Activated CD4-positive, alpha-beta memory T cell treated with anti-CD3 and anti-CD28 coated beads for 36 hours (primary cell): Measurements from ENCODE around the gene CYBB. TPM values are rescaled to one million over a fixed set of nuclear protein-coding genes. Genes with fewer than 3 reads are reported as not detected.
"Not testable (repeated sequence)": the region's sequence is repeated elsewhere in the genome, so short reads cannot be mapped to it uniquely, and the experiment has no call there.

Experiments used
- CTCF ChIA-PET: fragments of 350-600 bp; sonication (Branson Sonifier 250); formaldehyde crosslinking; loops from one replicate; lab custom pipeline; 2021; ENCODE audit warnings: antibody characterized with exemption, inconsistent platforms; lab: Charles Lee
- POLR2A ChIA-PET: fragments of 350-600 bp; sonication (Branson Sonifier 250); formaldehyde crosslinking; loops from one replicate; lab custom pipeline; 2021; ENCODE audit warnings: antibody characterized with exemption; lab: Charles Lee
- DNase-seq: peaks from one replicate; pipeline ENCODE4 v3.0.0-alpha.2; 2020
- H3K27ac Mint-ChIP-seq: one replicate; pipeline ENCODE4 v1.8.0; 2021; ENCODE audit warnings: mixed read lengths
- H3K27me3 Mint-ChIP-seq: one replicate; pipeline ENCODE4 v1.8.0; 2021; ENCODE audit warnings: mixed read lengths
- H3K36me3 Mint-ChIP-seq: one replicate; pipeline ENCODE4 v1.8.0; 2021; ENCODE audit warnings: mixed read lengths
- H3K4me1 Mint-ChIP-seq: one replicate; pipeline ENCODE4 v1.8.0; 2021; ENCODE audit warnings: low read depth, mixed read lengths
- H3K4me3 Mint-ChIP-seq: one replicate; pipeline ENCODE4 v1.8.0; 2021; ENCODE audit warnings: mild to moderate bottlenecking, mixed read lengths
- H3K9me3 Mint-ChIP-seq: one replicate; pipeline ENCODE4 v1.8.0; 2021; ENCODE audit warnings: mixed read lengths
- intact Hi-C: fragments of 100-400 bp; cut with micrococcal nuclease; formaldehyde crosslinking; loops from one replicate; pipeline ENCODE4 v1.15.1; 2023
- total RNA-seq, 2 experiments: library from RNA; stranded (reverse); gene quantifications; one replicate each; pipeline ENCODE4 v1.2.3, GENCODE V29; 2021

The CYBB gene
- total RNA-seq, 2 experiments from 2014 or later: not detected

- POLR2A ChIA-PET: no interaction called here
- no peak overlapping the region for H3K27ac Mint-ChIP-seq
- intact Hi-C loops: no loop called here
- no peak overlapping the region for H3K4me3 Mint-ChIP-seq
- no peaks in the 10 kb centered on the region for H3K27me3 Mint-ChIP-seq
- H3K36me3 Mint-ChIP-seq: no peaks in the 10 kb centered on the region
- peaks cover 10% of the 10 kb centered on the region for H3K4me1 Mint-ChIP-seq
- CTCF ChIA-PET: no interaction called here
- DNase-seq: no peak
- no peaks in the 10 kb centered on the region for H3K9me3 Mint-ChIP-seq
These were observed 19.9 kb upstream of the CYBB start for GRCh38 chrX:37759878-37760418.

DNA sequence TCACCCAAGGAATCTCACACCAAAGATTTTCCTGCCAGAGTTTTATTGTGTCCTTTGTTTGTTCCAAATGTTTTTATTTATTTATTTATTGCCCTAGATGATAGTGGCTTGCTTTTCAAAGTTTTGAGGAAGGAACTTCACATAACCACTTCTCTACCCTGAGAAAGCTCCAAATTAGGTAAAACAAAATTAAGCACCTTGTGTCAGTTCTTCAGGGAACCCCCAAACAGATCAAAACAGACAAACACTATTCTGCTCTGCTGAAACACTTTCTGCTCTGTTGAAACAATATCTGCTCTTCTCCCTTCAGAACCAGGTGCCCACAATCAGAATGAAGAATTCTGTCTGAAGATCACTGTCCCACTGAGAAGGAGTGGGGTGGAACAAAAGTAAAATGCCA, 16.5 kb upstream of the CYBB start:
- ChIA-PET POLR2A (no interaction called here), CTCF (interaction anchor here (1.2 kb wide), 1 partner anchor 17 kb away, joined by 5 read pairs; no protein-coding TSS in a partner anchor)
- H3K36me3 Mint-ChIP-seq: no peaks in the 10 kb centered on the region
- no peak overlapping the region for H3K27ac Mint-ChIP-seq
- intact Hi-C loops: no loop called here
- no peak for DNase-seq
- no peaks in the 10 kb centered on the region for H3K27me3 Mint-ChIP-seq
- H3K9me3 Mint-ChIP-seq: no peaks in the 10 kb centered on the region
- H3K4me3 Mint-ChIP-seq: no peak overlapping the region
- H3K4me1 Mint-ChIP-seq: peaks cover 8% of the 10 kb centered on the region

DNA sequence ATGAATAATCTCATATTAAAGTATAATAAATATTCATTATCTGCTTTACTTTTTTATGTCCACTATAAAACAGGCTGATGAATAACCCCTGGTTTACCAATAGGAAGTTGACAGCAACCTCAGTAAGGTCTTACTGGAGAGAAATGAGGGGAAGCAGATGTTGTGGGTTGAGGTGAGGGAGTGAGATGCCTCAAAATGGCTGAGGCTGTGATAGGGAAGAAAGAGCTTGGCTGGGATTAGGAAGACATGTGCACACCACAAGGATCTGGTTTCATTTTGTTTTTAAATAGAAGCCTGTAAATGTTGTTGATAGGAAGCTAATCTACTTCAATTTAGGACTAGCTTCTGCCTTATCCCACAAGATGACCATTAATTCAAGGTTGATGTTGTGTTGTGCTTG, 14.4 kb upstream of the CYBB start:
- H3K9me3 Mint-ChIP-seq: no peaks in the 10 kb centered on the region
- no peak overlapping the region for H3K27ac Mint-ChIP-seq
- CTCF ChIA-PET: no interaction called here
- H3K4me1 Mint-ChIP-seq: peaks cover 8% of the 10 kb centered on the region
- intact Hi-C loops: no loop called here
- POLR2A ChIA-PET: no interaction called here
- H3K36me3 Mint-ChIP-seq: no peaks in the 10 kb centered on the region
- no peak overlapping the region for H3K4me3 Mint-ChIP-seq
- no peak for DNase-seq
- H3K27me3 Mint-ChIP-seq: no peaks in the 10 kb centered on the region

DNA sequence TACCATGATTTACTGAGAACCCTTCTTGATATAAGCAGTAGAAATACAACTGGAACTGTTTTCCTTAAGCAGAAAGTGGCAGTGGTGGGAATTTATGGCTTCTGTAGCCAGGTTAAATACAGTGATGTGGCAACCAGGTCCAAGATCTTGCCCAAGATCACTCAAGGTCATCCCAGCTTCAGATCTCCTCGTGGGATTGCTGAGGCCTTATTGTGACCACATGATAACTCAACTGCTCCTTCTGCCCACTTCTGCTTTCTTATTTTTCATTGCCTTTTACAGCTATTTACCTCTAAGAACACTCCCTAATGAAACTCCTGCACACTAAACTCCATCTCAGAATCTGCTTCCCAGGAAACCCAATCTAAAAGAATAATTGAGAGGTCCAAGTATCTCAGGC, 12.4 kb upstream of the CYBB start:
- no peak for DNase-seq
- POLR2A ChIA-PET: no interaction called here
- H3K27ac Mint-ChIP-seq: no peak overlapping the region

GRCh38 chrX:37768866-37769265, 11.0 kb upstream of the CYBB start:
- POLR2A ChIA-PET, H3K27ac Mint-ChIP-seq, H3K4me3 Mint-ChIP-seq, H3K4me1 Mint-ChIP-seq, DNase-seq, H3K36me3 Mint-ChIP-seq, intact Hi-C loops, H3K9me3 Mint-ChIP-seq, H3K27me3 Mint-ChIP-seq, CTCF ChIA-PET: not testable (repeated sequence)

More for the DNA sequence above, 12.4 kb upstream of the CYBB start:
- H3K4me1 Mint-ChIP-seq: peaks cover 8% of the 10 kb centered on the region
- no peaks in the 10 kb centered on the region for H3K36me3 Mint-ChIP-seq
- H3K9me3 Mint-ChIP-seq: no peaks in the 10 kb centered on the region
- CTCF ChIA-PET: interaction anchor here (1.3 kb wide), 1 partner anchor 22 kb away, joined by 3 read pairs; no protein-coding TSS in a partner anchor
- no peak overlapping the region for H3K4me3 Mint-ChIP-seq
- intact Hi-C loops: no loop called here
- H3K27me3 Mint-ChIP-seq: no peaks in the 10 kb centered on the region

GRCh38 chrX:37776283-37776986, 3.4 kb upstream of the CYBB start:
- peak; percentile 14 for DNase-seq
- H3K36me3 Mint-ChIP-seq: no peaks in the 10 kb centered on the region
- intact Hi-C loops: no loop called here
- CTCF ChIA-PET: interaction anchor here (1.1 to 1.8 kb wide), 2 partner anchors 31 to 49 kb away, joined by 3 to 6 read pairs; no protein-coding TSS in a partner anchor
- H3K4me1 Mint-ChIP-seq: peaks cover 21% of the 10 kb centered on the region
- POLR2A ChIA-PET: no interaction called here
- H3K4me3 Mint-ChIP-seq: no peak overlapping the region
- H3K27me3 Mint-ChIP-seq: no peaks in the 10 kb centered on the region
- H3K27ac Mint-ChIP-seq: no peak overlapping the region
- H3K9me3 Mint-ChIP-seq: no peaks in the 10 kb centered on the region

DNA sequence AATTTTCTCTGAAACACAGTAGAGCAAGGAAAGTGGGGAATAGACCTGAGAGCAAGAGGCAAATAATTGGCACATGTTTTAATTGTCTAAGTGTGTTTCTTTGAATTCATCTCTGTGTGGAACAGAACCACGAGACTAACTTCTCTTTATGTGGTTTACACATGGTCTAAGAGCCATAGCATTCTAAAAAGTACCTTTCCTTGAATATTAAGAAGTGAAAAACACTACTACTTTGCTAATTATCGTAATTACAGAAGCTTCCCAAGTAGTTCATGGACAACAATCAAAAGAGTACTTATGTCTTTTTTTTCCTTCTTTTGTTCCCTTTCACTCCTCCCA, 2.9 kb upstream of the CYBB start:
- Mint-ChIP-seq H3K27me3 (no peaks in the 10 kb centered on the region), H3K36me3 (no peaks in the 10 kb centered on the region), H3K4me1 (peaks cover 21% of the 10 kb centered on the region), H3K27ac (no peak overlapping the region), H3K9me3 (no peaks in the 10 kb centered on the region), H3K4me3 (no peak overlapping the region)
- no peak for DNase-seq
- ChIA-PET POLR2A (no interaction called here), CTCF (interaction anchor here (1.1 to 1.8 kb wide), 2 partner anchors 31 to 48 kb away, joined by 3 to 6 read pairs; no protein-coding TSS in a partner anchor)
- intact Hi-C loops: no loop called here

GRCh38 chrX:37781081-37781480, 1.2 kb downstream of the CYBB start:
- CTCF ChIA-PET: no interaction called here
- H3K36me3 Mint-ChIP-seq: no peaks in the 10 kb centered on the region
- H3K4me1 Mint-ChIP-seq: peaks cover 15% of the 10 kb centered on the region
- no peak overlapping the region for H3K27ac Mint-ChIP-seq
- H3K27me3 Mint-ChIP-seq: no peaks in the 10 kb centered on the region
- intact Hi-C loops: no loop called here
- no peaks in the 10 kb centered on the region for H3K9me3 Mint-ChIP-seq
- POLR2A ChIA-PET: no interaction called here
- DNase-seq: no peak
- H3K4me3 Mint-ChIP-seq: no peak overlapping the region

DNA sequence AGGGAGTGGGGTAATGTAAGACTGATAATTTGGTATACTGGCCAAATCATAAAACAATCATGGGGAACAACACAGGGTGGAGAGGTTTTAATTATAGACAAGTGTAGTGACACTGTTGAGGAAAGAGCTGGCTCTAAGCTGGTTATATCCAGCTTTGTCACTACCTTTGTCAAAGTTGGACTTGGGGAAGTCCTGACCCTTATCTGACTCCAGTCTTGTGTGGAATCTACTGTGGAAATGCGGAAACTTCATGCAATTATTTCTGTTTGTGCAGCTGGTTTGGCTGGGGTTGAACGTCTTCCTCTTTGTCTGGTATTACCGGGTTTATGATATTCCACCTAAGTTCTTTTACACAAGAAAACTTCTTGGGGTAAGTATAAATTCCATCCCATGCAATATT, 2.0 kb downstream of the CYBB start:
- Mint-ChIP-seq H3K9me3 (no peaks in the 10 kb centered on the region), H3K4me1 (peaks cover 15% of the 10 kb centered on the region), H3K27me3 (no peaks in the 10 kb centered on the region), H3K36me3 (no peaks in the 10 kb centered on the region), H3K27ac (no peak overlapping the region), H3K4me3 (no peak overlapping the region)
- ChIA-PET POLR2A (no interaction called here), CTCF (no interaction called here)
- no peak for DNase-seq
- intact Hi-C loops: no loop called here

DNA sequence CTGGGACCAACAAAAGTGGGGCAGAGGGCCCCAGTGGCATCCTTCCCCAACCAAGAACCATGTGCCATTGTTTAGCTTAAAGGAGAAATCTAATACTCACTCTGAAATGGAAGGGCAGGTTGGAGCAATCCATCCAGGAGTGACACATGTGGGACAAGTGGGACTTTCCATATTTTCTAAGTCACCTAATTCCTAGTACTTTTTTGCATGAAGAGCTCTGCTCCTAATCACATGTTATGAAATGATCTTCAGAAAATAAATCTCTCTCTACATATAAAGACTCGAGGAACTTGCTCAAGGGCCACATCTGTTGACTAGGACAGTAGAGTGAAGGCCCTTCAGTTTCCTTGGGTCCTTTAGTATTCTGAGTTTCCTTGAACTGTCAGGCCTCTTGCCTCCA, 2.5 kb downstream of the CYBB start:
- Mint-ChIP-seq H3K4me3 (no peak overlapping the region), H3K27me3 (no peaks in the 10 kb centered on the region), H3K36me3 (no peaks in the 10 kb centered on the region), H3K9me3 (no peaks in the 10 kb centered on the region), H3K4me1 (peaks cover 15% of the 10 kb centered on the region), H3K27ac (no peak overlapping the region)
- ChIA-PET POLR2A (no interaction called here), CTCF (no interaction called here)
- intact Hi-C loops: no loop called here
- no peak for DNase-seq

DNA sequence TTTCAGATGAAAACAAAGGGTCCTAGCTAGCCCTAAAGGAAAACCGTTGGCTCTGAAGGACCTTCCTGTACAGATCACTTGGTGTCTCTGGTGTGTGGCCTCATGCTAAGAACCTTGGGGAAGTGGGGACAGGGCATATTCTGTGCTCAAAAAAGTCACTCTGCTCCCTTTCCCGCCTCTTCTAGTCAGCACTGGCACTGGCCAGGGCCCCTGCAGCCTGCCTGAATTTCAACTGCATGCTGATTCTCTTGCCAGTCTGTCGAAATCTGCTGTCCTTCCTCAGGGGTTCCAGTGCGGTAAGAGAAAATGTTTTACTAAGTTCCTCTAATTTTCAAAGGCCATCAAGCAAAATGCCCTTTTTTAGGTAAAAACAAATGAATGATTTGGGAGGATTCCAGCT, 3.4 kb downstream of the CYBB start:
- no peak for DNase-seq
- CTCF ChIA-PET: no interaction called here
- H3K9me3 Mint-ChIP-seq: no peaks in the 10 kb centered on the region
- intact Hi-C loops: no loop called here
- no peak overlapping the region for H3K27ac Mint-ChIP-seq
- peaks cover 19% of the 10 kb centered on the region for H3K4me1 Mint-ChIP-seq
- H3K4me3 Mint-ChIP-seq: no peak overlapping the region
- POLR2A ChIA-PET: no interaction called here
- H3K27me3 Mint-ChIP-seq: no peaks in the 10 kb centered on the region
- H3K36me3 Mint-ChIP-seq: no peaks in the 10 kb centered on the region

GRCh38 chrX:37785569-37785968, 5.7 kb downstream of the CYBB start:
- Mint-ChIP-seq H3K27ac (no peak overlapping the region), H3K9me3 (no peaks in the 10 kb centered on the region), H3K4me1 (peaks cover 19% of the 10 kb centered on the region), H3K4me3 (no peak overlapping the region), H3K27me3 (no peaks in the 10 kb centered on the region), H3K36me3 (no peaks in the 10 kb centered on the region)
- ChIA-PET CTCF (no interaction called here), POLR2A (no interaction called here)
- DNase-seq: no peak
- intact Hi-C loops: loop anchor here (5.0 kb wide), 1 partner anchor 38 kb away; no protein-coding TSS in a partner anchor
